Measurements from ENCODE around the gene TNNI2.

The TNNI2 gene

GRCh38 chr11:1819074-1819473 lies 19.7 kb upstream of the TNNI2 start:
- TF ChIP-seq TAF1 (IDR thresholded peaks at IDR 0.05; ENCODE audit: borderline replicate concordance, insufficient read depth, low read length) (no peak), POLR2AphosphoS5 (IDR thresholded peaks at IDR 0.05; ENCODE audit: low read depth, low read length) (no peak), FOXP2 (optimal IDR thresholded peaks at IDR 0.05; ENCODE audit: borderline replicate concordance, extremely low read depth, extremely low read length, insufficient read depth) (no peak), SIN3A (IDR thresholded peaks at IDR 0.05; ENCODE audit: borderline replicate concordance, insufficient read depth, low read length) (no peak)

GRCh38 chr11:1820463-1821325 lies 18.1 kb upstream of the TNNI2 start:
- TF ChIP-seq FOXP2 (optimal IDR thresholded peaks at IDR 0.05; ENCODE audit: borderline replicate concordance, extremely low read depth, extremely low read length, insufficient read depth) = no peak
- TF ChIP-seq SIN3A (IDR thresholded peaks at IDR 0.05; ENCODE audit: borderline replicate concordance, insufficient read depth, low read length) = no peak
- no peak for TF ChIP-seq POLR2AphosphoS5 (IDR thresholded peaks at IDR 0.05; ENCODE audit: low read depth, low read length)
- no peak for TF ChIP-seq TAF1 (IDR thresholded peaks at IDR 0.05; ENCODE audit: borderline replicate concordance, insufficient read depth, low read length)
- no peak for TF ChIP-seq REST (IDR thresholded peaks at IDR 0.05; ENCODE audit: insufficient read depth in 1 of 2, low read depth in 2 of 2, low read length in 2 of 2)

GRCh38 chr11:1821562-1821961 lies 17.2 kb upstream of the TNNI2 start:
- TF ChIP-seq TAF1 (IDR thresholded peaks at IDR 0.05; ENCODE audit: borderline replicate concordance, insufficient read depth, low read length) (no peak), REST (IDR thresholded peaks at IDR 0.05; ENCODE audit: insufficient read depth in 1 of 2, low read depth in 2 of 2, low read length in 2 of 2) (no peak), FOXP2 (optimal IDR thresholded peaks at IDR 0.05; ENCODE audit: borderline replicate concordance, extremely low read depth, extremely low read length, insufficient read depth) (no peak), POLR2AphosphoS5 (IDR thresholded peaks at IDR 0.05; ENCODE audit: low read depth, low read length) (no peak), SIN3A (IDR thresholded peaks at IDR 0.05; ENCODE audit: borderline replicate concordance, insufficient read depth, low read length) (no peak)

GRCh38 chr11:1822648-1823375 lies 16.0 kb upstream of the TNNI2 start:
- TF ChIP-seq FOXP2 (optimal IDR thresholded peaks at IDR 0.05; ENCODE audit: borderline replicate concordance, extremely low read depth, extremely low read length, insufficient read depth) (no peak), POLR2AphosphoS5 (IDR thresholded peaks at IDR 0.05; ENCODE audit: low read depth, low read length) (no peak), SIN3A (IDR thresholded peaks at IDR 0.05; ENCODE audit: borderline replicate concordance, insufficient read depth, low read length) (no peak), TAF1 (IDR thresholded peaks at IDR 0.05; ENCODE audit: borderline replicate concordance, insufficient read depth, low read length) (no peak)

- TF ChIP-seq SIN3A (IDR thresholded peaks at IDR 0.05; ENCODE audit: borderline replicate concordance, insufficient read depth, low read length) (no peak), FOXP2 (optimal IDR thresholded peaks at IDR 0.05; ENCODE audit: borderline replicate concordance, extremely low read depth, extremely low read length, insufficient read depth) (no peak), TAF1 (IDR thresholded peaks at IDR 0.05; ENCODE audit: borderline replicate concordance, insufficient read depth, low read length) (no peak), REST (IDR thresholded peaks at IDR 0.05; ENCODE audit: insufficient read depth in 1 of 2, low read depth in 2 of 2, low read length in 2 of 2) (no peak), POLR2AphosphoS5 (IDR thresholded peaks at IDR 0.05; ENCODE audit: low read depth, low read length) (no peak)
These were observed 15.2 kb upstream of the TNNI2 start for GRCh38 chr11:1823376-1824220.

All from PFSK-1 (cell line).